ENCODE data around the gene MLLT6. TPM values are rescaled to one million over a fixed set of nuclear protein-coding genes. Genes with fewer than 3 reads are reported as not detected.
A peak's percentile ranks its signal among the peaks of the same experiment; 100 is the strongest.

Gene MLLT6
- total RNA-seq, 1 donor from 2014 or later: 213 TPM

DNA sequence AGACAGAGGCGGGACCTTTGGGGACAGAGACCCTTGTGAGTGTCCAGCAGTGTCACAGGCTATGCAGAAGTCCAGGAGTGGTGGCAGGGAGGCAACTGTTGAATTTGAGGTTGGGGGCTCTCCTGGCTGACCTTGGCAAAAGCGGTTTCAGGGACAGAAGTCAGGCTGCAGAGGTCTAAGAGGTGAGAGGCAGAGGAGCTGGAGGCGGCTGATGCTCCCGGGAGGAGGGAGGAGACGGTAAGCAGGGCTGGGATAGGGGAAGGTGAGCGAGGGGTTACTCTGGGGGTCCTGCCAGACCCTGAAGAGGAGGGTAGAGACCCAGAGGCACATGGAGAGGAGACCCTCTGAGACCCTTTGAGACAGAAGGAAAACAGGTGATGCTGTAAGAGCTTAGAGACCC lies 35.6 kb upstream of the MLLT6 start:
- H3K36me3 Mint-ChIP-seq (ENCODE audit: low read depth): peaks cover 10% of the 10 kb centered on the region
- H3K27ac Mint-ChIP-seq: no peak overlapping the region
- peaks cover 45% of the 10 kb centered on the region for H3K27me3 Mint-ChIP-seq (ENCODE audit: low read depth)

DNA sequence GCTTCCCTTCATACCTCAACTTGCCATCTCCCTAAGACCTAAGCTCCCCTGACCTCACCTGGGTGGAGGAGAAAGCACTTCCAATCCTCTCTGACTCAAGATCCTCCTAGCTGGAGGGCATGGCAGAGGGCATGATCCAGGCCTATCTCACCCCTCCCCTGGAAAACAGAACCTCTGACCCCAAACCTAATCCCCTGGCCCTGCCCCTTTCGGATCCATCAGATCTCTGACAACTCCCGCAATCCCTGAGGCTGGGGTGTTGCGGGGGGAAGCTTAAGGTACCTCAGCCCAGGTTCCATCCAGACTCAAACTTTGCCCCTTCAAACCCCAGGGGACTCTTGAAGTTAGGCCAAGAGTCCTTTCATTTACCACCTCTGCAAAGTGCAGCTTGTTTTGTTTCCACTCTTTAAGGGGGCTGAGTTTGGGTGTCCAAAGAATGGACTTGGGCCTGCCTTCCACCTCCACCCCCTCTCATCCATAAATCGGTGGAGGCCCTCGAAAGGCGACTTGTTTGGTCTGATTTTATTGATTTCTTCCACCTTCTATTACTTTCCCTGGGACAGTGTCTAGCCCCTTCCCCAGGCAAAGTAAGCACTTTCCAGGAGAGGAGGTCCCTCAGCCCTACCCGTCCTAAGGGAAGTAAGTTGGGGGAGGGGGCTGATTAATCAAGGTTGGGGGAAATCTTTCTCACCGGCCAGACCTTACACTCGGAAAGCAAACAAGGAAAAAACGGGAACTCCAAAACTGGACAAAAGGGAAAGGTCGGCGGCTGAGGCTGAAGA lies 32.9 kb upstream of the MLLT6 start:
- intact Hi-C loops (cut with micrococcal nuclease): no loop called here
- H3K9me3 Mint-ChIP-seq: no peaks in the 10 kb centered on the region
- H3K27me3 Mint-ChIP-seq (ENCODE audit: low read depth): peaks cover 44% of the 10 kb centered on the region
- peak overlapping the region; percentile 60 for H3K4me3 Mint-ChIP-seq (ENCODE audit: low read depth)
- no peak overlapping the region for H3K27ac Mint-ChIP-seq
- no peak for DNase-seq (ENCODE audit: low spot score)
- H3K4me1 Mint-ChIP-seq (ENCODE audit: low read depth): peaks cover 37% of the 10 kb centered on the region
- H3K36me3 Mint-ChIP-seq (ENCODE audit: low read depth): peaks cover 10% of the 10 kb centered on the region

More for the DNA sequence above, 35.6 kb upstream of the MLLT6 start:
- intact Hi-C loops (cut with micrococcal nuclease): loop anchor here (10.0 kb wide), 1 partner anchor 245 kb away; the partner anchor contains the start of gene ARHGAP23
- no peak overlapping the region for H3K4me3 Mint-ChIP-seq (ENCODE audit: low read depth)
- no peak for DNase-seq (ENCODE audit: low spot score)
- no peaks in the 10 kb centered on the region for H3K9me3 Mint-ChIP-seq
- H3K4me1 Mint-ChIP-seq (ENCODE audit: low read depth): peaks cover 15% of the 10 kb centered on the region

DNA sequence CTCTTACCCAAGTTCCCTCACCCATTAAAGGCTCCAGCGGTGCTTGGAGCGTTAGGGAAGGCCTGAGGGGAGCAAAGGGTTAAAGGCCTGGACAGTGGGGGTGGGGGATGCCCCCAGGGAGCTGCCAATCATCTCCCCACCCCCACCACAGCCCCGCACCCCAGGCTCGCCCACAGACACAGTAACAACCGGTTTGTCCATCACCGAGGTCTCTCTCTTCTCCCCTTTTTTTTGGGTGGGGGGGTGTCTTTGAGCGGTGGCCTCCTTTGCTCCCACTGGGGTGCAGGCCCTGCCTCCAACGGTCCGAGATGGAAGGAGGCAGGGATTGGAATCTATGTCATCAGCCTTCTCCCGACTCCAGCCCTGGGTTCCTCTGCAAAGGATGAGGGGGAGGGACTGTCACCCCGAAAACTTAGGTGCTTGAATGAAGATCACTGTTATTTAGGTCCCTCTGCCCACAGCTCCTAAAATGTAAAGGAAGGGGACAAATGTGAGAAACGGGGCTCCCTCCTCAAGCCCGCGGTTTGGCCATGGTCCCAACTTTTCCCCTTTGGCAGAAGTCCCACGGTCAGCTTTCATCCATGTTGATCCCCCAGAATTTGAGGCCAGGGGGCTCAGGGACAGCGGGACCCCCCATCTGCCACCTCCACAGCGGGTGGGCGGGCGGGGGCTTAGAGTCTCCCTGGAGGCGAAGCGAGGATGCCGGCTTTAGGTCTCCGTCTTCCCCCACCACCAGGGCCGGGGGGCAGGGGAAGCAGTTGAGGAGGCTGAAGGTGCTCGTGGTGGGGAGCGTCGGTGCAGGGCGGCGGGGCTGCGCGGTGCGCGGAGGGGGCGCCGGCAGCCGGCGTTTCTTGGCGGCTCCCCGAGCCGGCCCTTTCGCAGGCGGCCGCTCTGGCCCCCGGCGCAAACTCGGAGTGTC lies 32.0 kb upstream of the MLLT6 start:
- H3K36me3 Mint-ChIP-seq (ENCODE audit: low read depth): peaks cover 10% of the 10 kb centered on the region
- intact Hi-C loops (cut with micrococcal nuclease): no loop called here

DNA sequence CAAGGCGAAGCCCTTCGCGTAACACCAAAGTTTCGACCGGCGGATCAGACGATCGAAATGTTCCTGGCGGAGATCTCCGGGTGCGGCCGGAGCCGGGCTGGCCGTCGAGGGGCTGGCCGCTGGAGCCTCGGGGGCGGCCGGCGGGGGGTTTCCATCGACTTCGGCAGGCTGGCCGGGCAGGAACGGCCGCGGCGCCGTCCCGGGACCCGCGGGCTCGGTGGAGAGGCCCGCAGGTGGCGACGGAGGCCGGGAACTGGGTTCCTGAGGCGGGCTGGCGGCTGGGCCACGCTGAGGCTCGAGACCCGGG lies 31.4 kb upstream of the MLLT6 start:
- Mint-ChIP-seq H3K4me1 (ENCODE audit: low read depth) (peaks cover 37% of the 10 kb centered on the region), H3K36me3 (ENCODE audit: low read depth) (peaks cover 10% of the 10 kb centered on the region), H3K9me3 (no peaks in the 10 kb centered on the region), H3K27ac (no peak overlapping the region), H3K4me3 (ENCODE audit: low read depth) (no peak overlapping the region), H3K27me3 (ENCODE audit: low read depth) (peaks cover 32% of the 10 kb centered on the region)
- DNase-seq (ENCODE audit: low spot score): no peak
- intact Hi-C loops (cut with micrococcal nuclease): loop anchor here (2.0 kb wide), 1 partner anchor 79 kb away; the partner anchor contains the start of gene PSMB3

More for the DNA sequence above, 32.0 kb upstream of the MLLT6 start:
- peaks cover 38% of the 10 kb centered on the region for H3K27me3 Mint-ChIP-seq (ENCODE audit: low read depth)
- no peaks in the 10 kb centered on the region for H3K9me3 Mint-ChIP-seq
- no peak for DNase-seq (ENCODE audit: low spot score)
- peaks cover 37% of the 10 kb centered on the region for H3K4me1 Mint-ChIP-seq (ENCODE audit: low read depth)
- no peak overlapping the region for H3K27ac Mint-ChIP-seq
- H3K4me3 Mint-ChIP-seq (ENCODE audit: low read depth): peak overlapping the region; percentile 60

DNA sequence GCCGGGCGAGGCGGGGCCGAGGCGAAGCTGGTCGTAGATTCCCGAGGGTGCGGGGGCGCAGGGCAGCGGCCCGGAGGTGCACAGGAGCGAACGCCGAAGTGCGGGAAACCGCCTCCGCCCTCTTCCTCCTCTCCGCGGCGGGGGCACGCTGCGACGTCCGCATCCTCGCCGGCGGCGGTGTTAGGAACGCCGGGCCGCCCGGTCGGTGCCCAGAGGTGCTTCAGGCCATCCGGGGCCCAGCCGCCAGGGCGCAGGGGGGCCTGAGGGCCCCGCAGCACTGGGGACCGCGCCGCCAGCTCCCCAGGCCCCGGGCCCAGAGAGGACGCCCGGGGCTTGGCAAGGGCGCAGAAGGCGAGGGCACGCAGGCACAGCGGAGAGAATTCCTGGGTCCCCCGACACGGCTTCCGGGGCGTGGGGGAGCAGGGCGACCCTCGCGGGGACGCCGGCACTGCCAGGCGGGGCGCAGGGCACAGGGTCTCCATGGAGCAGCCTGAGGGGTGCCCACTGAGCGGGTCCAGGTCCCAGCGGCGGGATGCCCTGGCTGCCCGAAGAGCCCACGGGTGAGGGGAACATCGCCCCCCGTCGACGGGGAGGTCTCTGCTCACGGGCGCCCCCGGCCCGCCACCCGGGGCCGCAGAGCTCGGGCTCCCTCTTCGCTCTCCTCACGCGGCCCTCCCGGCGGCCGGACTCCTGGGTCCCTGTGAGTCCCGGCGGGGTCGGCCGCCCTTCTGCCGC lies 30.9 kb upstream of the MLLT6 start:
- no peaks in the 10 kb centered on the region for H3K9me3 Mint-ChIP-seq
- H3K27me3 Mint-ChIP-seq (ENCODE audit: low read depth): peaks cover 27% of the 10 kb centered on the region
- no peak overlapping the region for H3K27ac Mint-ChIP-seq

DNA sequence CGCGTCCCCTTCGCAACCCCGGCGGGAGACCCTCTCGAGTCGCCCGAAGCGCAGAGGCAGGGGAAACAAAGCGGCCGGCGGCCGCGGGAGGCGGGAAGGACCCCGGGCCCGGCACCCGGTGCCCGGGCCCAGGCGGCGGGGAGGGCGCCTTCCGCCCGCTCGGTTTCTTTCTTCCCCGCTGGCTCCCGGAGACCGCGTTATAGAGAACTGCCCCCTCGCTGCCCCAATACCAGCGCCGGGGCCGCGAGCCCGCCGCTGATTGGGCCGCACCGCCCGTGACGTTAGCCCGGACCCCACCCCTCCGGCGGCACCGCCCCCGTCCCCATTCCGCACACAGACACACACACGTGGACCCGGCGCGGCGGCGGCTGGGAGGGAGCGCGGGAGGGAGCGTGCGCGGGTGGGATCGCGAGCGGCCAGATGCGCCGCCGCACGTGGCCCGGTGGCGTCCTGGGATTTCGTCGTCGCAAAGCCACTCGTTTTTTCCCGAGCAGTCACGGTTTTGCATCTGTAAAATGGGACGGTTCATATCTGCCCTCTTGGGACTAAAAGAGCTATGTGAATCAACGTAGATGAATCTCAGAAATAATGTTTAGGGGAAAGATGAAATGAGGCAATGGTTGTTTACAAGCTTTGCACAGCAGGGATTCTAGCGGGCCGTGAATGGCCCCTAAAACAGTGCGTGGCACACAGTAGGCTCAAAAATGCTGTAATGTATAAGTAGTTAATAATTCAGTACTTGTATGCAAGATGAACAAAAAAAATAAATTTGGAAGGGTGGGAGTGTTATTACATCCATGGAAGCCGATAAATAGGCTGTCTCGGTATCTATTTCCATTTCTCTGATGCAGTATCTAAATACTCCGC lies 30.1 kb upstream of the MLLT6 start, which contains the start of gene EPOP:
Gene EPOP (minus strand): TSS at position 209 of the 867 bp plus-strand sequence. CDS start 462 bp downstream, outside the sequence.
- H3K36me3 Mint-ChIP-seq (ENCODE audit: low read depth): peaks cover 10% of the 10 kb centered on the region
- intact Hi-C loops (cut with micrococcal nuclease): loop anchor here (1.0 to 5.0 kb wide), 3 partner anchors 53 to 192 kb away; partner anchors contain the start of gene PSMB3
- no peaks in the 10 kb centered on the region for H3K9me3 Mint-ChIP-seq
- H3K4me1 Mint-ChIP-seq (ENCODE audit: low read depth): peaks cover 37% of the 10 kb centered on the region
- peak within 1 kb of the TSS; percentile 57 for H3K4me3 Mint-ChIP-seq (ENCODE audit: low read depth)
- H3K27me3 Mint-ChIP-seq (ENCODE audit: low read depth): peaks cover 19% of the 10 kb centered on the region
- DNase-seq (ENCODE audit: low spot score): peak; percentile 88
- peak within 1 kb of the TSS; percentile 70 for H3K27ac Mint-ChIP-seq

More for the DNA sequence above, 30.9 kb upstream of the MLLT6 start:
- Mint-ChIP-seq H3K4me1 (ENCODE audit: low read depth) (peaks cover 37% of the 10 kb centered on the region), H3K36me3 (ENCODE audit: low read depth) (peaks cover 10% of the 10 kb centered on the region), H3K4me3 (ENCODE audit: low read depth) (no peak overlapping the region)
- DNase-seq (ENCODE audit: low spot score): peak; percentile 26
- intact Hi-C loops (cut with micrococcal nuclease): loop anchor here (2.0 kb wide), 1 partner anchor 79 kb away; the partner anchor contains the start of gene PSMB3

DNA sequence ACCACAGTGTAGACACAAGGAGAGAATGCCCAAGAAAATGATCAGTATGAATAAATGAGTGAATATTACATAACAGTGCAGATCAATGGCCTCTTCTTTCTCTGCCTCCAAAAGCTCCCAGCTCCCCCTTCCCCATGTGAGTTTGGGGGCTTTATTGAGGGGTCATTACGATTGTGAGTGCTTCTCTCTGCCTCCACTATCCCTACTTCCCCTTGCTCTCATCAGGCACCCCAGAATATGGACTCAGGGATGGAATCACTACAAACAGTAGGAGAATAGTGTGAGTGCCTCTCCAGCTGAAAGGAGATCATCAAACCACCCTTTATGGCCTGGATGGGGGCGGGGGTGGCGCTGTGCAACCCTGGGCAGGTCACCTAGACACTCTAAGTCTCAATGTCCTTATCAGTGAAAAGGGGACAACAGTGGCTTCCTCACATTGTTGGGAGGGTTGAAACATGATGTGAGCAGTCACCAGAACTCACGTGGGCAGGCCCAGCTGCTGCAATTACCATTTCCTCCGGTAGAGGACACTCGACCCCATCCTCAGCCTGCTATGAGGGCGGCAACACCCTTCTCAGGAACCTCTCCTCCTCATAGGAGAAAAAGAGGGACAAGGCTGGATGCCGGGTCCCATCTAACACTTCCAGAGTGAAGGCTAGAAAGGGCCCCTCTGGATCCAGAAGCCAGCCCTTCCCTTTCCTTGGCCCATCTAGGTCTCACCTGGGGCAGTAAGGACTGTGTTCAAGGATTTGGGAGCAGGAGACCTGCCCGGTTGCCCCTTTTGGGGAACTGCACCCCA lies 28.2 kb upstream of the MLLT6 start:
- H3K36me3 Mint-ChIP-seq (ENCODE audit: low read depth): peaks cover 6% of the 10 kb centered on the region
- H3K9me3 Mint-ChIP-seq: no peaks in the 10 kb centered on the region
- peak overlapping the region; percentile 64 for H3K27ac Mint-ChIP-seq
- intact Hi-C loops (cut with micrococcal nuclease): loop anchor here (1.0 to 5.0 kb wide), 3 partner anchors 24 to 190 kb away; no protein-coding TSS in a partner anchor
- peak; percentile 73 for DNase-seq (ENCODE audit: low spot score)
- H3K4me3 Mint-ChIP-seq (ENCODE audit: low read depth): peak overlapping the region; percentile 7
- peaks cover 6% of the 10 kb centered on the region for H3K27me3 Mint-ChIP-seq (ENCODE audit: low read depth)
- peaks cover 27% of the 10 kb centered on the region for H3K4me1 Mint-ChIP-seq (ENCODE audit: low read depth)

DNA sequence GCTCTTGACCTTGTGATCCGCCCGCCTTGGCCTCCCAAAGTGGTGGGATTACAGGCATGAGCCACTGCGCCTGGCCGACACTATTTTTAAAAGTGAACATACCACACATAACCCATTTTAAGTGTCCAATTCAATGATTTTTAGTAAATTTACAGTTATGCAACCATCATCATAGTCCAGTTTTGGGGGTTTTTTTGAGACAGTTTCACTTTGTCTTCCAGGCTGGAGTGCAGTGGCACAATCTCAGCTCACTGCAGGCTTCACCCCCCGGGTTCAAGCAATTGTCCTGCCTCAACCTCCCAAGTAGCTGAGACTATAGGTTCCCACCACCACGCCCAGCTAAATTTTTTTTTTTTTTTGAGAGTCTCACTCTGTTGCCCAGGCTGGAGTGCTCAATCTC lies 27.3 kb upstream of the MLLT6 start:
- no peaks in the 10 kb centered on the region for H3K36me3 Mint-ChIP-seq (ENCODE audit: low read depth)
- no peaks in the 10 kb centered on the region for H3K9me3 Mint-ChIP-seq
- peaks cover 23% of the 10 kb centered on the region for H3K4me1 Mint-ChIP-seq (ENCODE audit: low read depth)
- no peak overlapping the region for H3K4me3 Mint-ChIP-seq (ENCODE audit: low read depth)
- DNase-seq (ENCODE audit: low spot score): no peak
- intact Hi-C loops (cut with micrococcal nuclease): loop anchor here (1.0 to 5.0 kb wide), 3 partner anchors 23 to 189 kb away; no protein-coding TSS in a partner anchor
- H3K27me3 Mint-ChIP-seq (ENCODE audit: low read depth): no peaks in the 10 kb centered on the region
- H3K27ac Mint-ChIP-seq: no peak overlapping the region

DNA sequence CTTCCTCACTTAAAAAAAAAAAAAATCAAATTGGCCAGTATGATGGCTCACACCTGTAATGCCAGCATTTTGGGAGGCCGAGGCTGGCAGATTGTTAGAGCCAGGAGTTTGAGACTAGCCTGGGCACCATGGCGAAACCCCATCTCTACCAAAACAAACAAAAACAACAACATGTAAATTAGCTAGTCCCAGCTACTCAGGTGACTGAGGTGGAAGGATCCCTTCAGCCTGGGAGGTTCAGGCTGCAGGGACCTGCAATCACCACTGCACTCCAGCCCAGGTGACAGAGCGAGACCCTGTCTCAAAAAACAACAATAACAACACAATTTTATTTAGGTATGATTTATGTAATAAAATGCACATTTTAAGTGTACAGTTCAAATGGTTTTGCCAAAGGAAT lies 24.0 kb upstream of the MLLT6 start:
- H3K4me3 Mint-ChIP-seq (ENCODE audit: low read depth): no peak overlapping the region
- peaks cover 11% of the 10 kb centered on the region for H3K4me1 Mint-ChIP-seq (ENCODE audit: low read depth)
- H3K9me3 Mint-ChIP-seq: no peaks in the 10 kb centered on the region
- intact Hi-C loops (cut with micrococcal nuclease): no loop called here
- peaks cover 5% of the 10 kb centered on the region for H3K27me3 Mint-ChIP-seq (ENCODE audit: low read depth)
- no peak overlapping the region for H3K27ac Mint-ChIP-seq
- H3K36me3 Mint-ChIP-seq (ENCODE audit: low read depth): no peaks in the 10 kb centered on the region
- DNase-seq (ENCODE audit: low spot score): no peak

DNA sequence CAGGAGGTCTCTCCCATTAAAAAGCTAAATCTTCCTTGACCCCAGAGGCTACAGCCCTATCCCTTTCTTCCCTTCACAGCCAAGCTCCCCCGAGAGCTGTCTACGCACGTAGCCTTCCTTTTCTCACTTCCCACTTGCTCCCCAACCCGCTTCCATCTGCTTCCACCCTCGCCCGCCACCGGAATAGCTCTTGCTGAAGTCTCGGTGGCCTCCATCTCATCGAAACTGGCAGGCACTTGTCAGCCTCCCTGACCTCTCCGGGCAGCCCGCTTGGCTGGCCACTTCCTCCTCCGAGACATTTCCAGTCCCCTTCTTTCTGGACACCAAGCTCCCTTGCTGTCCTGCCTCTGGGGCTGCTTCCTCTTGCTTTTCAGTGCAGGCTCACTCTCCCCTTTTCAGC lies 19.6 kb upstream of the MLLT6 start:
- Mint-ChIP-seq H3K27me3 (ENCODE audit: low read depth) (peaks cover 5% of the 10 kb centered on the region), H3K4me1 (ENCODE audit: low read depth) (peaks cover 3% of the 10 kb centered on the region), H3K9me3 (no peaks in the 10 kb centered on the region), H3K27ac (no peak overlapping the region), H3K4me3 (ENCODE audit: low read depth) (no peak overlapping the region), H3K36me3 (ENCODE audit: low read depth) (no peaks in the 10 kb centered on the region)
- no peak for DNase-seq (ENCODE audit: low spot score)
- intact Hi-C loops (cut with micrococcal nuclease): no loop called here

DNA sequence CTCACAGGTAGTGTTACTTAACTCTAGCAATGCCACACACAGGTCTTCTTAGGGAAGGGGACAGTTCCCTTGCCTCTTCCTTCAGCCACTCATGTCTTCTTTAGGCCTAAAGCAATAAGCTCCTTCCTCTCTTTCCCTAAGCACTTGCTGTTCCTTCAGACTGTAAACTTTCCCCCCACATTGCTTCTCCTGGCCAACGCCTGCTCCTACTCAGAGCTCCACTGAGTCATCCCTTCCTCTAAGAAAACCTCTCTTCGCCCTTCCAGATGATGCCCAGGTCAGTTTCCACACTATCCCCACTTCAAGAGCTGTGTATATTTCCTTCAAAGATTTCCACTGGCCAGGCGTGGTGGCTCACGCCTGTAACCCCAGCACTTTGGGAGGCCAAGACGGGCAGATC lies 17.8 kb upstream of the MLLT6 start:
- H3K9me3 Mint-ChIP-seq: no peaks in the 10 kb centered on the region
- intact Hi-C loops (cut with micrococcal nuclease): no loop called here
- no peak overlapping the region for H3K27ac Mint-ChIP-seq

More for the DNA sequence above, 17.8 kb upstream of the MLLT6 start:
- peaks cover 5% of the 10 kb centered on the region for H3K4me1 Mint-ChIP-seq (ENCODE audit: low read depth)
- H3K36me3 Mint-ChIP-seq (ENCODE audit: low read depth): no peaks in the 10 kb centered on the region
- DNase-seq (ENCODE audit: low spot score): no peak
- H3K4me3 Mint-ChIP-seq (ENCODE audit: low read depth): no peak overlapping the region
- H3K27me3 Mint-ChIP-seq (ENCODE audit: low read depth): peaks cover 7% of the 10 kb centered on the region
